A549 (cell line): ENCODE measurements around the gene LDLRAD4.

Experiments used
- E2F6 ChIP-seq: IDR thresholded peaks from 2 replicates; pipeline ENCODE4 v1.6.1; 2012; ENCODE audit warnings: low read depth, borderline replicate concordance
- GATA3 ChIP-seq: IDR thresholded peaks from 2 replicates; pipeline ENCODE4 v1.6.1; 2012; ENCODE audit warnings: borderline replicate concordance
- PHF8 ChIP-seq: fragments of 200-600 bp; sonication (generic); IDR thresholded peaks from 2 replicates; pipeline ENCODE4 v1.6.1; 2016; ENCODE audit warnings: low read depth, mild to moderate bottlenecking, antibody characterized with exemption, moderate library complexity, borderline replicate concordance
- POLR2AphosphoS2 ChIP-seq: conservative IDR thresholded peaks from 2 replicates; pipeline ENCODE4 v1.6.1; 2012; ENCODE audit warnings: low read length, improper control_type of control experiment, inconsistent platforms

GRCh38 chr18:13312515-13312914, 94.0 kb downstream of the LDLRAD4 start:
- no peak for TF ChIP-seq POLR2AphosphoS2
- no peak for TF ChIP-seq PHF8
- no peak for TF ChIP-seq GATA3
- TF ChIP-seq E2F6, result no peak
